SU-DHL-6 (cell line): ENCODE measurements around the gene SH3GL1.

Source experiments
- H2AFZ ChIP-seq: fragments of 200-600 bp; sonication (generic); 2 replicates; pipeline ENCODE4 v1.6.1; 2014; ENCODE audit warnings: low read depth, mild to moderate bottlenecking, moderate library complexity, mixed read lengths, antibody characterized with exemption, low read length; ENCODE audit not compliant: severe bottlenecking
- H3F3A ChIP-seq: fragments of 200-600 bp; shearing (Covaris generic); 2 replicates; pipeline ENCODE4 v1.6.0; 2016; ENCODE audit warnings: antibody characterized with exemption, mild to moderate bottlenecking; ENCODE audit not compliant: insufficient read depth
- H3K27ac ChIP-seq: fragments of 200-600 bp; sonication (generic); 2 replicates; pipeline ENCODE4 v1.5.1; 2016; ENCODE audit warnings: low read depth, mild to moderate bottlenecking, low read length, moderate library complexity, mixed read lengths
- H3K27me3 ChIP-seq: fragments of 200-600 bp; sonication (generic), shearing (Covaris generic); 2 replicates; pipeline ENCODE4 v1.6.0; 2014; ENCODE audit warnings: mild to moderate bottlenecking, low read length
- H3K36me3 ChIP-seq: fragments of 200-600 bp; sonication (generic); 2 replicates; pipeline ENCODE4 v1.6.1; 2014; ENCODE audit warnings: mild to moderate bottlenecking, low read length, mixed read lengths
- H3K4me2 ChIP-seq: fragments of 300-600, 200-600 bp; shearing (Covaris generic), sonication (generic); 2 replicates; pipeline ENCODE4 v1.6.0; 2014; ENCODE audit warnings: low read length, low read depth, mild to moderate bottlenecking; ENCODE audit not compliant: poor library complexity, severe bottlenecking
- H3K4me3 ChIP-seq: fragments of 200-600 bp; sonication (generic); 2 replicates; pipeline ENCODE4 v1.5.1; 2014; ENCODE audit warnings: antibody characterized with exemption, low read length, mild to moderate bottlenecking, mixed read lengths; ENCODE audit not compliant: insufficient read depth, poor library complexity, severe bottlenecking
- H3K79me2 ChIP-seq: fragments of 200-600 bp; sonication (generic); 2 replicates; pipeline ENCODE4 v1.6.1; 2014; ENCODE audit warnings: mild to moderate bottlenecking, low read length, moderate library complexity; ENCODE audit not compliant: insufficient read depth
- H3K9ac ChIP-seq: fragments of 200-600 bp; sonication (generic); 2 replicates; pipeline ENCODE4 v1.7.0; 2014; ENCODE audit warnings: mild to moderate bottlenecking, low read length
- H3K9me2 ChIP-seq: fragments of 200-600 bp; sonication (generic); replicated peaks from 2 replicates; pipeline ENCODE4 v1.6.1; 2014; ENCODE audit warnings: low read length; ENCODE audit not compliant: insufficient read depth
- H3K9me3 ChIP-seq: fragments of 200-600 bp; sonication (generic); 2 replicates; pipeline ENCODE4 v1.6.1; 2014; ENCODE audit warnings: low read length, mixed read lengths; ENCODE audit not compliant: insufficient read depth
- H4K20me1 ChIP-seq: fragments of 200-600 bp; sonication (generic); 2 replicates; pipeline ENCODE4 v1.6.1; 2014; ENCODE audit warnings: low read depth, mild to moderate bottlenecking, antibody characterized with exemption, low read length, moderate library complexity, mixed read lengths
- CTCF ChIP-seq: fragments of 200-600 bp; sonication (generic); IDR thresholded peaks from one replicate; pipeline ENCODE4 v1.5.1; 2017; ENCODE audit warnings: antibody characterized with exemption, mild to moderate bottlenecking, low read length, moderate library complexity; ENCODE audit not compliant: insufficient read depth, poor library complexity, severe bottlenecking
- EZH2phosphoT487 ChIP-seq: fragments of 200-600 bp; sonication (generic), shearing (Covaris generic); conservative IDR thresholded peaks from 2 replicates; pipeline ENCODE4 v1.6.1; 2018; ENCODE audit warnings: mild to moderate bottlenecking, antibody characterized with exemption, low read length, moderate library complexity, mixed read lengths

Gene SH3GL1

GRCh38 chr19:4363571-4364304 is 36.6 kb downstream of the SH3GL1 start:
- Histone ChIP-seq H3K36me3 (no peaks in the 10 kb centered on the region), H3K9me3 (no peaks in the 10 kb centered on the region), H3K79me2 (no peaks in the 10 kb centered on the region), H3K9me2 (no peaks in the 10 kb centered on the region), H3K27me3 (no peaks in the 10 kb centered on the region), H3K4me2 (no peak overlapping the region), H2AFZ (no peak overlapping the region), H3K4me3 (no peak overlapping the region), H4K20me1 (no peaks in the 10 kb centered on the region), H3K9ac (no peak overlapping the region), H3F3A (0 out of 2 replicates have a peak, but pooled peaks cover 5% of the 10 kb centered on the region), H3K27ac (no peak overlapping the region)
- no peak for TF ChIP-seq CTCF
- no peak for TF ChIP-seq EZH2phosphoT487

- no peaks in the 10 kb centered on the region for H3K79me2 ChIP-seq
- H4K20me1 ChIP-seq, result no peaks in the 10 kb centered on the region
- no peaks in the 10 kb centered on the region for H3K9me3 ChIP-seq
- TF ChIP-seq EZH2phosphoT487 (no peak), CTCF (peak; percentile 23)
- no peak overlapping the region for H3K27ac ChIP-seq
- no peaks in the 10 kb centered on the region for H3K9me2 ChIP-seq
- no peak overlapping the region for H3K9ac ChIP-seq
- H3K4me3 ChIP-seq, result no peak overlapping the region
- no peak overlapping the region for H2AFZ ChIP-seq
- no peaks in the 10 kb centered on the region for H3F3A ChIP-seq
- H3K4me2 ChIP-seq, result no peak overlapping the region
- H3K27me3 ChIP-seq, result no peaks in the 10 kb centered on the region
- no peaks in the 10 kb centered on the region for H3K36me3 ChIP-seq
Measured at GRCh38 chr19:4362831-4363545, 37.4 kb downstream of the SH3GL1 start.

GRCh38 chr19:4362101-4362828 is 38.1 kb downstream of the SH3GL1 start:
- Histone ChIP-seq H3K79me2 (no peaks in the 10 kb centered on the region), H3F3A (no peaks in the 10 kb centered on the region), H3K9me2 (no peaks in the 10 kb centered on the region), H4K20me1 (no peaks in the 10 kb centered on the region), H3K9ac (no peak overlapping the region), H2AFZ (no peak overlapping the region), H3K27me3 (no peaks in the 10 kb centered on the region), H3K4me3 (no peak overlapping the region), H3K27ac (no peak overlapping the region), H3K4me2 (no peak overlapping the region), H3K36me3 (no peaks in the 10 kb centered on the region), H3K9me3 (no peaks in the 10 kb centered on the region)
- no peak for TF ChIP-seq CTCF
- no peak for TF ChIP-seq EZH2phosphoT487
